Left ventricle myocardium superior (tissue), 1 donor: ENCODE measurements around the gene AUH. TPM values are rescaled to one million over a fixed set of nuclear protein-coding genes. Genes with fewer than 3 reads are reported as not detected.

Experiments
- ATAC-seq: fragments of 200-7000 bp; cut with Tn5 transposase; one replicate; pipeline ENCODE4 v1.9.1; 2020; ENCODE audit warnings: mild to moderate bottlenecking, moderate library complexity
- DNase-seq: peaks from one replicate; pipeline ENCODE4 v3.0.0-alpha.2; 2020
- intact Hi-C: fragments of 100-400 bp; cut with micrococcal nuclease; formaldehyde crosslinking; loops from one replicate; pipeline ENCODE4 v1.11.0; 2022
- total RNA-seq: library from RNA; stranded (reverse); fragmentation: NEBNext Ultra II Directional; extraction: Animal tissue kit (Norgen Biotek cat#: 25700); gene quantifications from one replicate; pipeline ENCODE4 v1.2.1, GENCODE V29; 2021
- donor health status: DM: no; HTN: yes; CAD: no; lungs with severe emphysema.

The AUH gene
- total RNA-seq, 1 donor from 2014 or later, result 44.1 TPM

- intact Hi-C loops, result no loop called here
- DNase-seq (no peak), ATAC-seq (no peak)
Measured at GRCh38 chr9:91182429-91183225, 179.1 kb downstream of the AUH start.

- DNase-seq (no peak), ATAC-seq (no peak)
- intact Hi-C loops, result no loop called here
Measured at GRCh38 chr9:91181541-91181940, 180.2 kb downstream of the AUH start.

- intact Hi-C loops, result no loop called here
- ATAC-seq (no peak), DNase-seq (no peak)
Measured at GRCh38 chr9:91180930-91181268, 180.8 kb downstream of the AUH start.

GRCh38 chr9:91180240-91180929 is 181.3 kb downstream of the AUH start:
- DNase-seq (no peak), ATAC-seq (no peak)
- intact Hi-C loops, result no loop called here

- no peak for DNase-seq
- ATAC-seq, result no peak
- intact Hi-C loops, result no loop called here
Measured at GRCh38 chr9:91179237-91180138, 182.2 kb downstream of the AUH start.

- intact Hi-C loops, result no loop called here
- ATAC-seq (no peak), DNase-seq (no peak)
Measured at GRCh38 chr9:91178281-91179236, 183.2 kb downstream of the AUH start.

- DNase-seq (no peak), ATAC-seq (no peak)
- intact Hi-C loops, result no loop called here
Measured at GRCh38 chr9:91177661-91178280, 183.9 kb downstream of the AUH start.

- intact Hi-C loops, result no loop called here
- ATAC-seq, result no peak
- DNase-seq, result no peak
Measured at GRCh38 chr9:91177081-91177480, 184.6 kb downstream of the AUH start.

GRCh38 chr9:91176426-91176825 is 185.3 kb downstream of the AUH start:
- ATAC-seq, result no peak
- intact Hi-C loops, result no loop called here
- no peak for DNase-seq

- intact Hi-C loops, result no loop called here
- DNase-seq, result no peak
- no peak for ATAC-seq
Measured at GRCh38 chr9:91174772-91175171, 186.9 kb downstream of the AUH start.

- no peak for DNase-seq
- no peak for ATAC-seq
- intact Hi-C loops, result no loop called here
Measured at GRCh38 chr9:91172329-91172728, 189.4 kb downstream of the AUH start.

- intact Hi-C loops, result no loop called here
- ATAC-seq (no peak), DNase-seq (no peak)
Measured at GRCh38 chr9:91170951-91171350, 190.8 kb downstream of the AUH start.

GRCh38 chr9:91166796-91167366 is 194.8 kb downstream of the AUH start:
- ATAC-seq (no peak), DNase-seq (no peak)
- intact Hi-C loops, result no loop called here

- intact Hi-C loops, result no loop called here
- ATAC-seq (peak; percentile 59), DNase-seq (peak; percentile 74)
Measured at GRCh38 chr9:91164724-91165520, 196.8 kb downstream of the AUH start.
